GM15510 (cell line): ENCODE results near the gene SPIB.

ENCODE experiments used
- POLR2A ChIP-seq: IDR thresholded peaks from 3 replicates; pipeline ENCODE4 v1.6.1; 2011; ENCODE audit warnings: borderline replicate concordance; ENCODE audit not compliant: insufficient read length; ENCODE audit errors: extremely low read depth

SPIB gene

GRCh38 chr19:50383852-50384684 is 34.7 kb upstream of the SPIB start, which contains the start of gene POLD1:
Gene POLD1 (plus strand): TSS chr19:50384347. CDS start chr19:50398852, 14,505 bp downstream.
- peak; percentile 59 for TF ChIP-seq POLR2A

DNA sequence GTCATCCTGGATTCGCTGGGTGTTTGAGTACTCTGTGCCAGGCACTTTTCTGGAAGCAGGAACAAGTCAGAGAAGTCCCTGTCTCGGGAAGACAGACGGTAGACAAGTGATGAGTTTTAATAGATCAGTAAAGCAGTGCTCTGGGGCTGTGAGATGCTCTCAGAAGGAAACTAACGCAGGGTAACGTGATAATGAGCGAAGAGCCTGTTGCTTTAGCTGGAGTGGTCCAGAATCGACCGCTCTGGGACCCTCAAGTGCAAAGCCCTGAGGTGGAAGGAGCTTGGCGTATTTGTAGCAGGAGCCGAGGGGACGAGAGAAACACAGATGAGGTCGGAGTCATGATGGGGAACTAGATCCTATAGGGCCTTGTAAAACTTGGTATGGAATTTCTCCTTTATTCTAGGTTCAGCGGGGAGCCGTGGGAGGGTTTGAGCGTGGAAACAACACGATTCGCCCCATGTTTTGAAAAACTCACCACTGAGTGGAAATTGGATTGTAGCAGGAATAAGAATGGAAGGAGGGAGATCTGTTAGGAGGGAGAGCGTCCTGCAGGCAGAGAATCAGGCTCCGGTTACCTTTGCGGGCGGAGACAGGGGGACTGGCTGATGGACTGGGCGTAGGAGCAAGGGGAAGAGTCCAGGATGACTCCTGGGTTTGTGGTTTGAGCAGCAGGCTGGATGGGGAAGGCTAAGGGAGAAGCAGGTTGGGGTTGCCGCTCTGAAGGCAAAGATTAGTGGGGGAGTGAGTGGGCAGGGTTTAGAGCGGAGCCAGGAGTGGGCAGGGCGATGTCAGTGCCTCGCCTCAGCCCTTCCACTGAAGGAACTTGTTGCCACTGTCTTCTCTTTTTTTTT is 33.8 kb upstream of the SPIB start:
- no peak for TF ChIP-seq POLR2A

DNA sequence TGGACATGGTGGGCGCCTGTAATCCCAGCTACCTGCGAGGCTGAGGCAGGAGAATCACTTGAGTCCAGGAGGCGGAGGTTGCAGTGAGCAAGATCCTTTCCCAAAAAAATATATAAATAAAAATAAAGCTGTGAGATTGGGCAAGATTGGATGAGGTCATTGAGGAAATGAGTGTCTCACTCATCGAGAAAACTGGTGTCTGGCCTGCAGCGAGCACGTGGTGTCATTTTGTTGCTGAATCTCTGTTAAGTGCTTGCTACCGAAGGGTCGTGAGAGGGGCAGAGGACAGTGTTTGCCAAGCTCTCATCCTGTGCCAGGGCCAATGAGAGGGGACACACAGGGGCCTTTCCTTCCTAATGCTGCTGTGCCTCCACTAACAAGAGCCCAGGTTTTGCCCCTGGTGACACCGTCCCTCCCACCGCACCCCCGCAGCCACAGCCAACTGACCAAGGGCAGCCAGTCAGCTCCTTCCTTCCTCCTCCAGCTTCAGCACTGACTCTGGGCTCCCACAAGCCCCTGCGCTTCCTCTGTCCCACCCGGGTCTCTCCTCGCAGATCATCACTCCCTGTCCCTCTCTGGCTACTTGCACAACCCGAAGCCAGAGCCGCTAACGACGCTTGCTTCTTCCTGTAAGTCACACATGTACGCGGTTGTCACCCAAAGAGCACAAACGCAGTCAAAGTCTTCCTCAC is 31.4 kb upstream of the SPIB start:
- TF ChIP-seq POLR2A, result no peak

- TF ChIP-seq POLR2A, result no peak
Observed at GRCh38 chr19:50387868-50388245, 30.9 kb upstream of the SPIB start.

DNA sequence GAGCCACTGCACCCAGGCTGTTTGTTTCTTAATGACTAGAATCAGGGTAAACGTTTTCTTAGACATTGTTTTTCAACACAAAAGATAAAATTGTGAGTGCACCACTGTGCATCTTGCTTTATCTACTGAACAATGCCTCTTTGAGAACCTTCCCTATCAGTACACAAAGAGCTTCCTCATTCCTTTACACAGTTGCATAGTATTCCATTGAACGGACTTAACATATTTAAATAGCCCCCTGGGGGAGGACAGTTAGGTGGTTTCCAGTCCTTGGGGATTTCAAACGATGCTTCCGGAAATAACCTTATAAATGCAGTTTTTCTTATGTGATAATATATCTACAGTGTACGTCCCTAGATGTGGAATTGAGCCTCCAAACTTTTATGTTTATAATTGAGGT is 26.0 kb upstream of the SPIB start:
- TF ChIP-seq POLR2A, result no peak

DNA sequence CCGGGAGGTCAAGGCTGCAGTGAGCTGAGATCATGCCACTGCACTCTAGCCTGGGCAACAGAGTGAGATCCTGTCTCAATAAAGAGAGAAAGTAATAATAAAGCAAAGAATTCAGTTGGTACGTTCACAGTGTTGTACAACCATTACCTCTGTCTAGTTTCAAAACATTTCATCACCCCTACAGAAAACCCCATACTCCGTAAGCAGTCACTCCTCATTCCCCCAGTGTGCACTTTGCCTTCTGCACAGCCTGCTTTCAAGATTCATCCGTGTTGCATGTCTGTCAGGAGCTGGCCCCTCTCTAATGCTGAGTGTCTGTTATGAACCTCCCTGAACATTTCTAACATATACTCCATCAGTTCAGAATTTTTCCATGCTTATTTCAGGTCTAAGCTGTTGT is 25.1 kb upstream of the SPIB start:
- TF ChIP-seq POLR2A, result no peak

- no peak for TF ChIP-seq POLR2A
Observed at GRCh38 chr19:50394017-50394416, 24.7 kb upstream of the SPIB start.

GRCh38 chr19:50398675-50399367 is 19.9 kb upstream of the SPIB start:
- TF ChIP-seq POLR2A, result no peak

DNA sequence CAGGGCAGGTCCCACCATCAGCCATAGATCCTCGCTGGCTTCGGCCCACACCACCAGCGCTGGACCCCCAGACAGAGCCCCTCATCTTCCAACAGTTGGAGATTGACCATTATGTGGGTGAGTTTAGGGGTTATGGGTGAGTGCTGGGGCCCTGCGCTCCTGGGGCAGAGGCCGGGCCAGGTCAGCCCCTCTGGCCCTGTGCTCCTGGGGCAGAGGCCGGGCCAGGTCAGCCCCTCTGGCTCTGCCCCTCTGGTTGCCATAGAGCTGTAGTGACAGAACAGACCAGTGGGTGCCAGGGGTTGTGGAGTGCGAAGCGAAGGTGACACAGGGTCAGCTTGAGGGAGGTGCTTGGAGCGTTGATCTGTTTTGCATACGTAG is 19.4 kb upstream of the SPIB start:
- no peak for TF ChIP-seq POLR2A

DNA sequence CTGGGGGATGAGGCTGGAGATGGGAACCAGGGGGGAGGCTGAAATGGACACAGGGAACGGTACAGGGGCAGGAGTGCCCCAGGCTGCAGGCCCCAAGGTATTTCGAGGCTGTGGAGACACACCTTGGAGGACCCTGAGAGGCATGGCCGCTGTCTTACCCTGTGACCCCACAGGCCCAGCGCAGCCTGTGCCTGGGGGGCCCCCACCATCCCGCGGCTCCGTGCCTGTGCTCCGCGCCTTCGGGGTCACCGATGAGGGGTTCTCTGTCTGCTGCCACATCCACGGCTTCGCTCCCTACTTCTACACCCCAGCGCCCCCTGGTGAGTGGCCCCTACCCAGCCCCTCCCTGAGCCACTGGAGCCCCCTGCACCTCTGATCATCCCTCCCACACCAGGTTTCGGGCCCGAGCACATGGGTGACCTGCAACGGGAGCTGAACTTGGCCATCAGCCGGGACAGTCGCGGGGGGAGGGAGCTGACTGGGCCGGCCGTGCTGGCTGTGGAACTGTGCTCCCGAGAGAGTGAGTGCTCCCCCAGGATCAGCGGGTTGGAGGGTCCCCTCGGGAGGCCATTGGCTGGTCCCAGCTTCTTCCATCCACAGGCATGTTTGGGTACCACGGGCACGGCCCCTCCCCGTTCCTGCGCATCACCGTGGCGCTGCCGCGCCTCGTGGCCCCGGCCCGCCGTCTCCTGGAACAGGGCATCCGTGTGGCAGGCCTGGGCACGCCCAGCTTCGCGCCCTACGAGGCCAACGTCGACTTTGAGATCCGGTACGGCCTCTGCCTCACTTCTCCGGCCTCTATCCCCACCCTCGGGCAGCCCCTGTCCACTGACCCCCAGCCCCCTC is 16.9 kb upstream of the SPIB start:
- TF ChIP-seq POLR2A, result no peak

DNA sequence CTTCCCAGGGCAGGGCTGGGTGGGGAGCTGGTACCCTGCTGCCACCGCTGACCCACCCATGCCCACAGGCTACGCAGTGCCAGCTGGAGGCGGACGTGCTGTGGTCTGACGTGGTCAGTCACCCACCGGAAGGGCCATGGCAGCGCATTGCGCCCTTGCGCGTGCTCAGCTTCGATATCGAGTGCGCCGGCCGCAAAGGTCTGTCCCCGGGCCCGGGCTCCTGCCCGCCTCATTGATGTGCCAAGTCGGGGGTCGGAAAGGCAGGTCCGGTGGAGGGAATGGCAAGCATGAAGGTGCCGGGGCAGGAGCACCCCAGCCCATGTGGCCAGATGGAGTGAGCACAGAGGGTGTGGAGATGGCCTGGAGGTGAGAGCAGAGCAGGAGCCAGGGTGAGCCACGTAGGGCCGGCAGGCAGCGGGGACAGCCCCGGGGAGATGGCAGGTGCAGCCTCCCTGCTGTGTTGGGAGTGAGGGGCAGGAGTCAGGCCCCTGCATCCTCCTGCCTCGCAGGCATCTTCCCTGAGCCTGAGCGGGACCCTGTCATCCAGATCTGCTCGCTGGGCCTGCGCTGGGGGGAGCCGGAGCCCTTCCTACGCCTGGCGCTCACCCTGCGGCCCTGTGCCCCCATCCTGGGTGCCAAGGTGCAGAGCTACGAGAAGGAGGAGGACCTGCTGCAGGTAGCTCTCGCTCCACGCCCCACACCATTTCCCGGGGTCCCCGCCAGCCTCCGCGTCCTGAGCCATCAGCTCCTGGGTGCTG is 16.0 kb upstream of the SPIB start:
- TF ChIP-seq POLR2A, result no peak

GRCh38 chr19:50406156-50406820 is 12.4 kb upstream of the SPIB start:
- TF ChIP-seq POLR2A, result no peak
